Common myeloid progenitor, CD34-positive (primary cell): ENCODE results near the gene USP26.
"Not testable (repeated sequence)": the region's sequence is repeated elsewhere in the genome, so short reads cannot be mapped to it uniquely, and the experiment has no call there.

Experiments
- CTCF ChIA-PET: fragments of 350-600 bp; sonication (Branson Sonifier 250); formaldehyde crosslinking; loops from one replicate; lab custom pipeline; 2021; ENCODE audit warnings: antibody characterized with exemption; lab: Charles Lee
- POLR2A ChIA-PET: fragments of 350-600 bp; sonication (Branson Sonifier 250); formaldehyde crosslinking; loops from one replicate; lab custom pipeline; 2021; ENCODE audit warnings: antibody characterized with exemption; lab: Charles Lee
- DNase-seq, 3 donors: peaks; one replicate each; pipeline versions ENCODE4 v3.0.0 to v3.0.0-alpha.2; 2013
- H3K27ac ChIP-seq, 2 experiments: 1 replicate in 1 of 2; 2 replicates in 1 of 2; pipeline ENCODE4 v1.7.0; 2013; ENCODE audit warnings: inconsistent platforms in 2 of 2, low read length in 2 of 2, mild to moderate bottlenecking in 2 of 2, low read depth in 1 of 2, moderate library complexity in 1 of 2; ENCODE audit not compliant: severe bottlenecking in 2 of 2, insufficient read depth in 1 of 2, poor library complexity in 1 of 2
- H3K27me3 ChIP-seq, 5 experiments: replicated peaks in 2 of 5; 1 replicate in 3 of 5; 2 replicates in 2 of 5; pipeline versions ENCODE4 v1.6.1 to v1.7.0; 2013; ENCODE audit warnings: low read length in 4 of 5, mild to moderate bottlenecking in 2 of 5, moderate library complexity in 2 of 5, inconsistent platforms in 1 of 5; ENCODE audit not compliant: insufficient read depth in 5 of 5, control insufficient read depth in 4 of 5
- H3K36me3 ChIP-seq, 4 experiments: 1 replicate in 2 of 4; 2 replicates in 2 of 4; pipeline versions ENCODE4 v1.6.1 to v1.7.0; 2013; ENCODE audit warnings: low read length in 3 of 4, control low read depth in 1 of 4, mild to moderate bottlenecking in 1 of 4; ENCODE audit not compliant: control insufficient read depth in 4 of 4, insufficient read depth in 4 of 4
- H3K4me1 ChIP-seq, 4 experiments: 1 replicate in 3 of 4; 2 replicates in 1 of 4; pipeline versions ENCODE4 v1.6.1 to v1.7.1; 2013; ENCODE audit warnings: low read length in 3 of 4, mild to moderate bottlenecking in 3 of 4, control low read depth in 1 of 4, inconsistent platforms in 1 of 4, moderate library complexity in 1 of 4; ENCODE audit not compliant: control insufficient read depth in 4 of 4, insufficient read depth in 4 of 4; ENCODE audit errors: control extremely low read depth in 1 of 4
- H3K4me3 ChIP-seq, 7 experiments: 1 replicate in 4 of 7; 2 replicates in 3 of 7; pipeline versions ENCODE4 v1.5.1 to v1.7.0; 2013; ENCODE audit warnings: mild to moderate bottlenecking in 7 of 7, low read length in 6 of 7, moderate library complexity in 6 of 7, inconsistent platforms in 2 of 7, low read depth in 2 of 7, control low read depth in 1 of 7; ENCODE audit not compliant: insufficient read depth in 4 of 7, control insufficient read depth in 1 of 7; ENCODE audit errors: extremely low read depth in 1 of 7
- H3K9me3 ChIP-seq, 5 experiments: 1 replicate in 4 of 5; 2 replicates in 1 of 5; pipeline versions ENCODE4 v1.6.1 to v1.7.1; 2013; ENCODE audit warnings: low read length in 4 of 5, mild to moderate bottlenecking in 2 of 5, inconsistent platforms in 1 of 5, low read depth in 1 of 5, moderate library complexity in 1 of 5; ENCODE audit not compliant: control insufficient read depth in 4 of 5, insufficient read depth in 2 of 5; ENCODE audit errors: control extremely low read depth in 1 of 5
- whole genome bisulfite sequencing: methylation state at CpG from one replicate; pipeline ENCODE4 v1.1.5; 2013; ENCODE audit not compliant: insufficient coverage; 5-methylcytosine and 5-hydroxymethylcytosine counted together

The USP26 gene

GRCh38 chrX:132986556-132986955 is 110.4 kb downstream of the USP26 start:
- Histone ChIP-seq H3K27me3 (peaks cover 0 to 7% (median 0%) of the 10 kb centered on the region in 5 experiments), H3K36me3 (no peaks in the 10 kb centered on the region), H3K9me3 (no peaks in the 10 kb centered on the region), H3K4me3 (no peak overlapping the region), H3K4me1 (no peaks in the 10 kb centered on the region), H3K27ac (no peak overlapping the region)
- CTCF ChIA-PET = no interaction called here
- no peak for DNase-seq
- POLR2A ChIA-PET = no interaction called here

- no peaks in the 10 kb centered on the region for H3K36me3 ChIP-seq
- H3K27me3 ChIP-seq = peaks cover 0 to 7% (median 0%) of the 10 kb centered on the region in 5 experiments
- no peak overlapping the region for H3K27ac ChIP-seq
- no peaks in the 10 kb centered on the region for H3K4me1 ChIP-seq
- no peak for DNase-seq
- CTCF ChIA-PET = no interaction called here
- POLR2A ChIA-PET = interaction anchor here (0.6 kb wide), 1 partner anchor 12 kb away, joined by 6 read pairs; no protein-coding TSS in a partner anchor
- WGBS = 72% methylated on average over 5 of the region's 7 CpGs
- no peaks in the 10 kb centered on the region for H3K9me3 ChIP-seq
- H3K4me3 ChIP-seq = no peak overlapping the region
Observed at GRCh38 chrX:132984058-132984650, 112.8 kb downstream of the USP26 start.

- no peaks in the 10 kb centered on the region for H3K4me1 ChIP-seq
- no peak overlapping the region for H3K27ac ChIP-seq
- ChIA-PET CTCF (interaction anchor here (0.9 to 1.0 kb wide), 2 partner anchors 9 to 22 kb away, joined by 3 read pairs; no protein-coding TSS in a partner anchor), POLR2A (no interaction called here)
- H3K4me3 ChIP-seq = no peak overlapping the region
- 55% methylated on average over 2 of the region's 2 CpGs for WGBS
- H3K36me3 ChIP-seq = no peaks in the 10 kb centered on the region
- H3K9me3 ChIP-seq = no peaks in the 10 kb centered on the region
- peaks cover 0 to 7% (median 0%) of the 10 kb centered on the region in 5 experiments for H3K27me3 ChIP-seq
- DNase-seq = no peak
Observed at GRCh38 chrX:132983496-132983895, 113.4 kb downstream of the USP26 start.

- H3K9me3 ChIP-seq, H3K4me1 ChIP-seq, H3K27me3 ChIP-seq, H3K4me3 ChIP-seq, H3K36me3 ChIP-seq, H3K27ac ChIP-seq, DNase-seq, CTCF ChIA-PET: not testable (repeated sequence)
- POLR2A ChIA-PET = interaction anchor here (0.6 kb wide), 1 partner anchor 136 kb away, joined by 3 read pairs; no protein-coding TSS in a partner anchor
- WGBS = no CpG with 5 or more reads among the region's 2 CpGs
Observed at GRCh38 chrX:132980035-132980434, 116.9 kb downstream of the USP26 start.
